Stimulated activated CD4-positive, alpha-beta T cell treated with anti-CD3 and anti-CD28 coated beads, Interleukin-4, amount 100 ng/mL, for 4 hours (primary cell): ENCODE data around the gene CFAP251.
A peak's percentile ranks its signal among the peaks of the same experiment; 100 is the strongest.

ENCODE experiments used
- DNase-seq, 2 experiments: peaks; one replicate each; pipeline ENCODE4 v3.0.0-alpha.2; 2020

CFAP251 gene

DNA sequence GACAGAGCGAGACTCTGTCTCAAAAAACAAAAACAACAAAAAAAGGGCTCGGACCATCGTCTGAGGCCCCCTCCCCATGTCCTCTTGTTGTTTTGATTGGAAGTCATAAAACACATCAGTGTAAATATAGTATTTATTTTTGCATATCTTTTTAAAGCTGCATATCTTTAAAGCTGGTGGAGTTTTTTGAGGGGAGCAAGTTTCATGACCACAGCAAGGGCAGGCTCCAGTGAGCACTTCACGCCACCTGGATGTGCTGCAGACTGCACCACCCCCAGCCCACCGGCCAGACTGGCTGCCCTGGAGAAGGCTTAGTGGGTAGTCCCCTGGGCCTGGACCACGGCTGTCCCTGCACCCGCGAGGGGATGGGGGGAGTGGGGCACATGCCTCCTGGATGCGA, 91.3 kb downstream of the CFAP251 start:
- DNase-seq: no peak

- DNase-seq: no peak
Measured at GRCh38 chr12:122012184-122012583, 93.8 kb downstream of the CFAP251 start.

GRCh38 chr12:122013136-122013535, 94.7 kb downstream of the CFAP251 start:
- DNase-seq: no peak

DNA sequence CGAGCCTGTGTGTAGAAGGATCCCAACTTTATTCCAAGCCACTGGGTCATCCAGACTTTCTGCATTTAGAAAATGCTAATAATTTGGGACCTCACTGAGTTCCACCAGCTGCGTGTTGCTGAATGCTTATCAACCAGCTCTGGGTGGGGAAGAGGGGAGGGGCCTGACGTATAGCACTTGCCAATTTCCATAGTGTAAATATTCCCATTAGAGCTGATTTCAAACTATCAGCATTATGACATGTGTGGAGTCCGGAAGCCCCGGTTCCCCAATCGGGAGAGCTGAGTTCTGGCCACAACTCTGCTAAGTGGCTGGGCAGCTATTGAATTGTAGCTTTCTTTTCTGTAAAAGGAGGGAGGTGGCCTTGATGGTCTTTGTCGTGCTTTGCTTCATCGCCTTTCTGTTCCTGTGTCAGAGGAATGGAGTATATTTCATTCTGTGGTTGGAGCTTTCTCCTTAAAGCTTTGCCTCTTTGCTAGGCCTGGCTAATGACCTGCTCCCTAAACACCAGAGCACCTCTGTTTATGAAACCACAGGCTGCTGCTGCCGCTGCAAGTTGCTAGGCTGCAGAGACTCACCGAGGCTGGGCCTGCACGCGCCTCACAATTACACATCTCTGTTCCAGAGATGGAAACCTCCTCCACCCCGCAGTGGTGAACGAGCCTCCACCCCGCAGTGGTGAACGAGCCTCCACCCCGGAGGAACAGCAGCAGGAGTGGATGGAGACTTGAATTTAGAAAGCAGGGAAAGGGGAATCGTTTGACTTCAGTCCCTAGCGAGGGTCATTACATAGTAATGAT, 95.6 kb downstream of the CFAP251 start:
- no peak for DNase-seq

DNA sequence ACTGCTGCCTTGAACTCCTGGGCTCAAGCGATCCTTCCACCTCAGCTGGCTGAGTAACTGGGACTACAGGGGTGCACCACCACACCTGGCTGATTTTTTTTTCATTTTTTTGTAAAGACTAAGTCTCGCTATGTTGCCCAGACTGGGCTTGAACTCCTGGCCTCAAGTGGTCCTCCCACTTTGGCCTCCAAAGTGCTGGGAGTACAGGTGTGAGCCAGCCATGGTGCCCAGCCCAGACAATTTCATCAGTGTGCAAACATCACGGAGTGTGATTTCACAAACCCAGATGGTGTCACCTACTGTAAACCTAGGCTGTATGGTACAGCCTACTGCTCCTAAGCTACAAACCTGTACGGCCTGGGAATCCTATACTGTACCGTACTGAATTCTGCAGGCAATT, 96.4 kb downstream of the CFAP251 start:
- DNase-seq: no peak

DNA sequence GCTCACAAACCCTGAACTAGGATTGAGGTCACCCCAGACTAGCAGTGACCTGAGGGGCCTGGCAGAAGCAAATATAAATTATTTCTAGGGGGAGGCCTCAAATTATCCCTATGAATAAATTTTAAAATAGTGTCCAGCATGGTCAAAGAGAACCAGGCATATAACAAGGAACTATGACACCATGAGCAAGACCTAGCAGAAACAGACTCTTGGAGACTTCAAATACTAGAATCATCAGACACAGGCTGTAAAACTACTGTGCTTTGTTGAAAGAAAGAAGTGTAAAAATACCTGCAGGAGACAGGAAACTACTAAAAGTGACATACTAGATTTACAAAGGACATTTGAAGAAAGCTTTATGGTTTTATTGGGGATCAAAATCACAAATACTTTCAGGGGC, 100.1 kb downstream of the CFAP251 start:
- no peak for DNase-seq

GRCh38 chr12:122018937-122019336, 100.5 kb downstream of the CFAP251 start:
- no peak for DNase-seq

- DNase-seq: no peak
Measured at GRCh38 chr12:122020795-122021192, 102.4 kb downstream of the CFAP251 start.

- DNase-seq: peak in 1 of 2 experiments; percentile 19
Measured at GRCh38 chr12:122021193-122021821, 102.9 kb downstream of the CFAP251 start.

GRCh38 chr12:122021822-122022392, 103.5 kb downstream of the CFAP251 start, which contains the start of gene BCL7A:
BCL7A (plus strand) TSS chr12:122021884; CDS start chr12:122022092, 208 bp downstream.
- DNase-seq: peak; percentile 60 to 63

GRCh38 chr12:122022393-122023338, 104.3 kb downstream of the CFAP251 start:
- DNase-seq: peak in 1 of 2 experiments; percentile 41

DNA sequence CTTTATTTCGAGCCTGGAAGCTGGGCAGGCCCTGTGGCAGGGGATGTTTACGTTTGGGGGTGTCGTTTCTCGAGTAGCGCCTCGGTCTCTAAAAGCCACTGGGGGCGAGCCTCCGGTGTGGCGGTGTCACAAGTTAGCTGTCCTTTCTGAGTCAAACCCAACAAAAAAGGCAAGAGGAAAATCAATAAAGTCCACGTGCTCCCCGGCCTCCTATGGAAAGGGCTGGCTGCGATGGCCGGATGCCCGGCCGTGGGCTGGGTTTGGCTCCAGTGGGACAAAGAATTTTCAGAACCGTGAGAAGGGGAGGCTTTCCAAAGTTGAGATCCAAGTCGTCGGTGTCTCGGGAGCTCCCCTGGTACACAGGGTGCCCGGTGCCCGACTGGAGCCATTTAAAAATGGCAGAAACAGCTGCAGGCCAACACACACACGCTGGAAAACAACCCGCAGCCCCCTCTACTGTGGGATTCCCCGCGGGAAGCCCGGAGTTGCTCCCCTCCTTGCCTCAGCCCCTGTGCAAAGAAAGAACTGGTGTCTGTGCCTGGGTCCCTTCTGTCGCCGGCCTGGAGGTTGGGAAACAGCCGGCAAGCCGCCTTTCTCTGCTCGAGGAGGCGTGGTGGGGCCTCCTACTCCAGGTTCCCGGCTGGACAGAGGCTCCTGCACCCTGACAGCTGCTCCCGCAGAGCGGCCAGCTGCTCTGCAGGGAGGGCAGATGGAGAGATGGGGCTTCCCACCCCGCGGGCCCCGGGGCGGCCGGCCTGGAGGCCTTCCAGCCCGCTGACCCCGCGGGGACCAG, 105.1 kb downstream of the CFAP251 start:
- peak in 1 of 2 experiments; percentile 14 for DNase-seq

DNA sequence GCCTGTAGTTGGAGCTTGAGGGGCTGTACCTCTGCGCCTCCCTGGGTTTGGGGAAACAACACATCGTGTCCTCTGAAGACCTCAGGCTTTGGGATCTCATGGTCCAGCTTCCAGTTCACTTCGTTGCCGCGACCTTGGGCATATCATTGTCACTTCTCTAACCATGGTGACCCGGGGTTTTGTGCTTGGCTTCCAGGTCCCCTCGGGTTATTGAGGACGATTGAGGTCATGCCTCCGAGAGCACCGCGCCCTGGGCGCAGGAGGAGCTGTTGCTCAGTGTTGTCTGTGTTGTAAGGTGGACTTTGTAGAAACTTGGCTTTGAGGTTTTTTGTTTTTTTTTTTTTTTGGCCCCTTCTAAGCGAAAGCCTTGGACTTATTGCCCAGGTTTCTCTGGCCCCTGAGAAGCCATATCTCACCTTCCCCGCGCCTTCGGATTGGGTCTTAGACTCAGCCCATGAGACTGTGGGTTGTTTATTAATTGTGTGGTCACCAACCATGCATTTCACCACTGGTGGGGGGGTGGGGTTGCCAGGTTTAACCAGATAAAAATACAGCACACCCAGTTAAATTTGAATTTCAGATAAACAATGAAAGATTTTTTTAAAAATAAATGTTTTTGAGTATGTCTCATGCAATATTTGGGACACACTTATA, 105.9 kb downstream of the CFAP251 start:
- no peak for DNase-seq

DNA sequence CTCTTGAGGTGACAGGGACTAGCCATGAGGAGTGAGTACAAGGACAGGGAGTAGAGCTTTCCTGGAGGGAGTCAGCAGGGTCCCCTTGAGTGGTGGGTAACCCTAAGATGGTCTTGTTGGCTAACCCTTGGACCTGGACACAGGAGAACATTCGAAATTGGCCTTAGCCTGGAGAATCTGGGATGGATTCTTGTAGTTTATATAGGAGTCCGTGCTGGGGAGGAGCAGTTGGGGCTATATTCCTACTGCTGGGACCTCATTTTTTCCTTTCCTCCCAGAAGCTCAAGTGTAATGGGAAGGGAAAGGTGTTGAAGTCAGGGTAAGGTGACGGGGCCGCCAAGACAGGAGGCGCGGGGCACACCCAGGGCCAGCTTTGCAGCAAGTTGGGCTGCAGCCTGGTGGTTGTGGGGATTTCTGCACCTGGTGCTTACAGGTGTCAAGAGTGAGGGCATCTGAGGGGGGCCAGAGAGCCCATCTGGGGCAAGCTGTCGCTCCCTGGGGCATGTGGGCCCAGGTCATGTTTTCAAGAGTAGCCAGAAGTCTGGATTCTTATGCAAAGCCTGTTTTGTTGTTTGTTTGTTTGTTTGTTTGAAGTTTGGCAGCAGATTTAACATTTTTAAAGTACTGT, 108.4 kb downstream of the CFAP251 start:
- no peak for DNase-seq

DNA sequence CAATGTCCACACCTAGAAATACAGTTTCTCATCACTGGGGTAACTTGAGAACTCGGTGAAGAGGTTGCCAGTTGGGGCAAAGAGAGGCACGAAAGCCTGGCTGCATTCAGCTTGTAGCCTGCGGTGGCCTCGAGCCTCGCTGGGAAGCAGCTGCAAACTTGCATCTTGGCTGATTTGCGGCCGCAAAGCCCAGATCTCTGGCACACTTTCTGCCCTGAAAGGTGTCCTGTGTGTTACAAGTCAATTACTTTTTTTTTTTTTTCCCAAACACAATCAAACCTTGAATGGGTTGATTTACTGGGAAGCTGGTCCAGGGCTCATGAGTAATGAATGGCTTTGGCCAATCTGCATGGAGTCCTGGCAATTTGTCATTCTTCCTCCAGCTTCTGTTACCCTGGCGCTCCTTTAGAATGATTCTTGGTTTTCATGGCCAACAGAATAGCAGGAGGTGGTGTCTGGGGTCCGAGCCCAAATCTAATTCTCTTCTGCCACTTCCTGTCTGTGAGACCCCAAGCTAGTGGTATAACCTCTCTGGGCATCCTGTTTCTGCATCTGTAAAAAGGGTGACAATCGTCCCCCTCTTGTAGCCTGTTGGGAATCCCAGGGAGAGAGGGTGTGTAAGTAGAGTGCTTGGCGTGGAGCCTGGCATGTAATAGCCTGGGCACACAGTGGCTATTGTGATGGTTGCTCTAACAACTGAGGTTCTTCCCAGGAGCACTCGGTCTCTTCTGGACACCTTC, 109.9 kb downstream of the CFAP251 start:
- no peak for DNase-seq

DNA sequence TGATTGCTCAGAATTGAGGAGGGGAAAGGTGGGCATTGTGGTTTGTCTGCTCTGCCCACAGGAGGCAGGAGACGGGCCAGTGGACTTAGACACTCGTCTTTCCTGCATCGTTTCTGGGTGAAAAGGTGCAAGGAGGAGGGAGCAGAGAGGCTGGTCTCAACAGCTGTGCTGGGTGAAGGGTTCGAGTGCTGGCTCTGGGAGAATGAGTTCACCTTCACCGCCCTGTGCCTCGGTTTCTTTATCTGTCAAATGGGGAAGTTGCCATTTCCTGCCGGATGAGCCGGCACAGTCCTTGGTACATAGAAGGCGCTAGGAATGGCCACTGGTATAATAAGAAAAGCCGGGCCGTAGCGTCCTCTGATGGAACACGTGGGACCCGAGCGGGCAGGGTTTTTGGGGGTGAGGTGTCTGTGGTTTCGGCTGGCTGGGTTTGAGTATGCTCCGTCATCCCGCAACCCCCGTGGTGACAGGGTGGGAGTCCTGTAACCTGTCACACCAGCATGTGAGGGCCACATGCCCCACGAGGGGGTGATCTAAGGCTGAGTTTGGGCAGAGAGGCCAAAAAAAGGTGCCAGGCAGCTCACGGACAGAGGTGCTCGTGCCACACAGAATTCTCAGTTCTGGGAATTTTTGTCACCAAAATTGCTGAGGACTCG, 110.6 kb downstream of the CFAP251 start:
- DNase-seq: no peak

DNA sequence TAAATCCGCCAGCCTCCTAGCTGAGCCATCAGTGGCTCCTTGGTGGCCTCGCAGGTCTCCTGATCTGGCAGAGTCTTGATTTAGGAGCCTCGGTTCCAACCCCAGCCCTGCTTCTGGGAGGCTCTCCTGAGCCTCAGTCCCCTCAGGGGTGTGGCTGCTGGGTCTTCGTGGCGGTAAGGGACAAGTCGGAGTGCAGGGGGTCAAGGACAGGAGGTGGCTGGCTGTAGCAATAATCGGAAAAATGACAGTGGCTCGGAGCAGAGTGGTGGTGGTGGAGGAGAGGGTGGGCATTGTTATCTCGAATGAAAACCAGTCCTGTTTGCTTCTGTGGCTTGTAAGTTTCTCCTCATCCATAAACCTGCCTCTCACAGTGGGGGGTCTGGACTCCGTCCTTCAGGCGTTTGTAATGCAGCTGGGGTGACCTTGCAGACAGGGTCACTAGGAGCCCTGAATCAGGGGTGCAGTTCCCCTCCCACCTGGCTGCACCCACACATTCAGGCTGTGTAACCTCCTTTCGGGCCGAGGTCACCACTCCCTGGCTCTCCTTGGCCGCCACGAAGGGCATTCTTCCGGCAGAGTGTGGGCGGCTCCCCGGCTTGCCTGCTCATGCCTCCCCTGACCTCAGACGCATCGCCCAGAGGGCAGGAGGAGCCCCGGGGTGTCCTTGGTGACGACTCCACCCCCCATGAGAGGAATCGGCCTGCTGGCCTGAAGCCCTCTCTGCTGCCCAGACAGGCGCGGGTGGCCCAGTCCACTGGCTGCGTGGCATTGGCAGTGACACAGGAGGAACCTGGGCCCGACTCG, 111.4 kb downstream of the CFAP251 start:
- no peak for DNase-seq

DNA sequence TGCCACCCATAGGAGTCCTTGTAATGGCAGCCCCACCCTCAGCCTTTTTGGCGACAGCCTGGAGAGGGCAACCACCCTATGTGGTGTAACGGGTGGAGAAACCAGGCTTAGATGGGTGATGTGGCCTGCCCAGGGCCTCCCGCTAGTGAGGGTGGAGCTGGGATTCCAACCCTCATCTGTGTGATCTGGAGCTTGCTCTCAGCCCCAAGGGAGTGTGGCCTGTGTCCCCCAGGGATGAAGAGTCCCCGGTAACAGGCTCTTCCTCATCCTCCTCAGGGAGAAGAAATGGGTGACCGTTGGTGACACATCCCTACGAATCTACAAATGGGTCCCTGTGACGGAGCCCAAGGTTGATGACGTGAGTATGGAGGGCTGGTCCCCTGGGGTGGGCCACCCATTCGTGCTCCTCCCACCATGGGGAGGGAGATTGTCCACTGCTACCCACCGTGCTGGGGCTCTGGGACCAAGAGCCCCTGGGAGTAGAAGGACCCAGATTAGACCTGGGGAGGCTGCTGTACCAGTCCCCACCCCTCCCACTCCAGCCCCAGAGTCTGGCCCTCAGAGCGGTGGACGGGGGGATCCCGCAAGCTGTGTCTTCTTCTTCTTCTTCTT, 112.1 kb downstream of the CFAP251 start:
- DNase-seq: no peak
